ENCODE measurements around the gene AMFR.
"Not testable (repeated sequence)": the region's sequence is repeated elsewhere in the genome, so short reads cannot be mapped to it uniquely, and the experiment has no call there.

Gene AMFR

GRCh38 chr16:56387396-56387795 lies 37.9 kb downstream of the AMFR start:
- DNase-seq, result no peak

GRCh38 chr16:56384074-56384721 lies 41.1 kb downstream of the AMFR start:
- no peak for DNase-seq

- no peak for DNase-seq
These were observed 42.4 kb downstream of the AMFR start for GRCh38 chr16:56382901-56383355.

GRCh38 chr16:56382459-56382858 lies 42.9 kb downstream of the AMFR start:
- no peak for DNase-seq

DNA sequence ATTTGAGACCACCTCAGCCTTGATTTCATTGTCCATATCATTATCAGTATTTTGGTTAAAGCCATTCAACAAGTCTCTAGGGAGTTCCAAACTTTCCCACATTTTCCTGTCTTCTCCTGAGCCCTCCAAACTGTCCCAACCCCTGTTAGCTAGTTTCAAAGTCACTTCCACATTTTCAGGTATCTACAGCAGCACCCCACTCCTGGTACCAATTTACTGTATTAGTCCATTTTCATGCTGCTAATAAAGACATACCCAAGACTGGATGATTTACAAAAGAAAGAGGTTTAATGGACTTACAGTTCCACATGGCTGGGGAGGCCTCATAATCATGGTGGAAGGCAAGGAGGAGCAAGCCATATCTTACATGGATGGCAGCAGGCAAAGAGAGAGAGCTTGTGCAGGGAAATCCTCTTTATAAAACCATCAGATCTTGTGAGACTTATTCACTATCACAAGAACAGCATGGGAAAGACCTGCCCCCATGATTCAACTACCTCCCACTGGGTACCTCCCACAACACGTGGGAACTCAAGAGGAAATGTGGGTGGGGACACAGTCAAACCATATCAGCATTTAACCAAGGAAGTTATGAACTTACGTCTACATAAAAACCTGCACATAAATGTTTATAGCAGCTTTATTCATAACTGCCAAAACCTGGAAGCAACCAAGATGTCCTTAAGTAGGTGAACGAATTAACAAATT lies 44.4 kb downstream of the AMFR start:
- DNase-seq, result not testable (repeated sequence)

- not testable (repeated sequence) for DNase-seq
These were observed 46.3 kb downstream of the AMFR start for GRCh38 chr16:56379044-56379443.

DNA sequence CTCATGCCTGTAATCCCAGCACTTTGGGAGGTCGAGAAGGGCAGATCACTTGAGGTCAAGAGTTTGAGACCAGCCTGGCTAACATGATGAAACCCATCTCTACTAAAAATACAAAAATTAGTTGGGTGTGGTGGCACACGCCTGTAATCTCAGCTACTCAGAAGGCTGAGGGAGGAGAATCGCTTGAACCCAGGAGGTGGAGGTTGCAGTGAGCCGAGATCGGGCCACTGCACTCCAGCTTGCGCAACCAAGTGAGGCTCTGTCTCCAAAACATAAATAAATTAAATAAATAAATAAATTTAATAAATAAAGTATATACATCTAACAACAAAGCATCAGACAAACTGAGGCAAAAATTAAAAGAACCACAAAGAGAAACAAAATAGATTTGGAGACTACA lies 49.6 kb downstream of the AMFR start:
- not testable (repeated sequence) for DNase-seq

DNA sequence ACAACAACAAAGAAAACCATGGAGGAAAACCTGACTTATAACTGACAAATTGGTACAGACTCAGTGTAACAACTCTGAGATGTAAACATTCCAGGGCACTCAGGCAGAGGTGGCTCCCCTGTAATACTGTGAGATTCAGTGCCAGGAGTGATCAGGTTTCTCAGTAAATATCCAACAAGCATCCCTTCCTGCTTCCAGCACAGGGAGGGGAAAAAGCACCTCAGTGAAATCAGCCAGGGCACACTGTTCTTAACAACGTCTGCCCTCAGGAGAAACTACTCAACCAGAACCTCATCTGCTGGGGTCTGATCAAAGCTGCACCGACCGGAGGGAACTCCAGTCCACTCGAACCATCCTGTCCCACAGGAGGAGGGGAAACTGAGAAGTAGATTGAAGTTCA lies 52.3 kb downstream of the AMFR start:
- no peak for DNase-seq

DNA sequence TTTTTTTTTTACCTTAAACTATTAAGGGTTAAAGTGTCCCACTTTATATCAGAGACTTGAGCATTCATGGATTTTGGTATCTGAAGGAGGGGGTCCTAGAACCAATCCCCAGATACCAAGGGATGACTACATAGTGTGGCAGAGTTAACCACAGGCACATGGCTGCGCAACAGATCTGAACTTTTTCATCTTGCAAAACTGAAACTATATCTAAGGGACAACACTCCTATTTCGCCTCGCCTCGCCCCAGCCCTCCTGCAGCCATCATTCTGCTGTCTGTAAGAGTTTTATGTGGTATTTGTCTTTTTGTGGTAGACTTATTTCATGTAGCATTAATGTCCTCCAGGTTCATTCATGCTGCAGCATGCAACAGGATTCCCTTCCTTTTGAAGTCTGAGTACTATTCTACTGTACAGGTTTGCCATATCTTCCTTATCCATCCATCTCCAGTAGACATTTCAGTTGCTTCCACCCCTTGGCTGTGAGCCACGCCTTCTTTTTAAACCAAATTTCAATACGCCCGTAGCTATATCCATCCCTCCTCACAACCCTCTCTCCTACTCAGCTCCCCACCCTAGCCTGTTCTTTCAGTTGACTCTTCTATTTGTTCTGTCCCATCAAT lies 53.2 kb downstream of the AMFR start:
- no peak for DNase-seq

GRCh38 chr16:56371660-56371937 lies 53.7 kb downstream of the AMFR start:
- DNase-seq, result no peak

DNA sequence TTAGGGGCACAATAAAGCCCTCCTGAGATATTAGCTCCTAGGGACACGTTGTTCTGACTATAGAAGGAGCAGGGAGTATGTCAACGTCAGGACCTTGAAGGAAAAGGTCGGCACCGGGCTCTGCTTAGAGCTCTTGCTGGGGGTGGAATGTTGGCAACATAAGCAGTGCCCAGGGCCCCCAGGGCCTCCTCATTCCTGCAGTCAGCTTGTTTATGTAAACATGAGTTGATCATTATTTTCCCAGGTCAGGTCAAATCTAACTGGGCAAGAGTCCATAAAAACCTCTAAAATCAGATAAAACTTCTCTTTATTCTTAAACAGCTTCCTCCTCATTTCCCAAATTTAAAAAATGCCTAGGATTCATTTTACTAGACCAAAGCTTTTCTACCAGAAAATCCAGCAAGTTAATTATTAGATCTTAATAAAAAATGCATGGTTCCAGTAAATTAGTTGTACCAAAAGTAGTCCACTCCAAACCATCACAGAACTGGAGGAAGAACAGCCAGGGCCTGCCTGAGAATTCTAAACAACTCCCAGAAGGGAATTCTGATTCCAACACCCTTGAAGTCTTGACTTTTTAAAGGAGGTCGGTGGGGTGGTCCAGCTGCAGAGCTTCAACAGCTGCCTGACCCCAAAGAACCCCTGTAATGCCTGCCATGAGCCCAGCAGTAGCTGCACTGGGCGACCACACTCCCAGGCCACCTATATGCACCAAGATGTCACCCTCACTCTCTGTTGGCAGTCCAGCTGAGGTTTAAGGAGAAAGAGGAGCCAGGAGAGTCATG lies 54.3 kb downstream of the AMFR start:
- no peak for DNase-seq

DNA sequence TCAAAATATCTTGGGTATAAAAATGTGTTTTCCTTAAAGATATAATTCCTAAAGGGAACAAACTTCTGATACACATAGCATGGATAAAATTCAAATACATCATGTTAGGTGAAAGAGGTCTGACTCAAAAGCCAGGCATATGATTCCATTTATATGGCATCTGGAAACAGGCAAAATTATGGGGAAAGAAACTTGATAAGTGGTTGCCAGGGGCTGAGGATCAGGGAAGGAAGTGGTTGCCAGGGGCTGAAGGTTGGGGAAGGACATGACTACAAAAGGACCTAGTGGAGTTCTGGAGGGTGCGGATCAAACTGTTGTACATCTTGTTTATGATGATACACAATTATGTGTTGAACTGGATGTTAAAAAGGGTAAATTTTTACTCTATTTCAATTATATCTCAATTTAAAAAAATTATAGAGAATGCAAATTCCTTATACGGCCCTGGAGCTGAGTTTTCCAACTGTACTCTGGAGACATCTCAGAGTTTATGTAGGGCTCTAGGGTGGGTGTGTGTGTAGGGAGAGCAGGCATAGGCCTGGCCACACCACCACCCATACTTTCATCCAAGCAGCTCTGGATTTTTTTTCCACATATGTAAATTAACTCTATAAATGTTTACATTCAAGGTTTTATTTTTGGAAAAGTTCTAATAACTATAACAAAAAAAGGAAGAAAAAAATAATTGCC lies 55.0 kb downstream of the AMFR start:
- DNase-seq, result no peak

- no peak for DNase-seq
These were observed 56.1 kb downstream of the AMFR start for GRCh38 chr16:56369202-56369601.

DNA sequence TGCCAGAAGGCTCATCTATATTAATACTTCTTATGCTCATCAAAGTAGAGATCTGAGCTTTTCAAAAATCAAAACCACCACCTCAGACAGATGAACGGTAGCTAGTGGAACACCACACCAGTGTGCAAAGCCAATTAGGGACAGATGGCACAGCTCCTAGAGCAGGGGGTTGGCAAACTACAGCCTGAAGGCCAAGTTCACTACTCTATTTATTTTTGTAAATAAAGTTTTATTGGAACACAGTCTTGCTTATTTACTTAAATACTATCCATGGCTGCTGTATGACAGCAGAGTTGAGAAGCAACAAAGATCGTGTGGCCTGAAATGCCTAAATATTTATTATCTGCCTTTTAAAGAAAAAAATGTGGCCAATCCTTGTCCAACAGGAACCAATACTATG lies 56.8 kb downstream of the AMFR start:
- DNase-seq, result no peak

DNA sequence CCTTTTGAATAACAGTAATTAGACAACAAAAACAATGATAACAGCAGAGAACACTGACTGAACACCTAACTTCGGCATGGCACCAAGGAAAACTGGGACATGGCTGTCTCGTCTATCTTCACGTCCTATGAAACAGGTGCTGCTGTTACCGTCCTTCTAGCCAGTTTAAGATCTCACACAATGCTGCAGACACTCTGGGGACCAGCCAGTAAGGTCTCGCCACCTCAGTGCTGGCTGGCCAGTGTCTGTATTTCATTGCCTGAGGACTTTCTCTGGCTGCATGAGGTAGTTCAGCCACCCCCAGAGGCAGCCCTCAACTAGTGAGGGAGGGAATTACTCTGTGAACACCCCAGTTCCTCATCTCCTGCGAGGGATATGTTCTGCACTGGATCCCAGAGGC lies 57.6 kb downstream of the AMFR start:
- no peak for DNase-seq

DNA sequence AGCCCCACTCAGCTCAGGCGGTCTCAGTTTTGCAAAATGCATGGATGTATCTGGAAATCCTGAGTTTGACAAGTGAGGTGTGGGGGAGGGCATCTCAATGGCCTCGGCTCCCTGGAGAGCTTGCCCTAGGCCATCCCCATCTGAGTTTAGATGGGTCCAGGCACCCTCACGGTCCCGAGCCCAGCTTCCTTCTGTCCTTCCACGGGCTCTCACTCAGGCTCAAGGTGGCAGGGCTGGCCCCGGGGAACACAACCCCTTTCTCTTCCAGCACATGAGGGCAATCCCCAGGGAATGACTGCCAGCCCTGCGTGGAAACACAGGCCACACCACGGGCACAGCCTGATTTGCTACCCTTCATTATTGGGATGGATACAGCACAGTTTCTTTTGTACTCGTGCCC lies 58.4 kb downstream of the AMFR start:
- DNase-seq, result no peak

- DNase-seq, result no peak
These were observed 59.8 kb downstream of the AMFR start for GRCh38 chr16:56365552-56365951.

DNA sequence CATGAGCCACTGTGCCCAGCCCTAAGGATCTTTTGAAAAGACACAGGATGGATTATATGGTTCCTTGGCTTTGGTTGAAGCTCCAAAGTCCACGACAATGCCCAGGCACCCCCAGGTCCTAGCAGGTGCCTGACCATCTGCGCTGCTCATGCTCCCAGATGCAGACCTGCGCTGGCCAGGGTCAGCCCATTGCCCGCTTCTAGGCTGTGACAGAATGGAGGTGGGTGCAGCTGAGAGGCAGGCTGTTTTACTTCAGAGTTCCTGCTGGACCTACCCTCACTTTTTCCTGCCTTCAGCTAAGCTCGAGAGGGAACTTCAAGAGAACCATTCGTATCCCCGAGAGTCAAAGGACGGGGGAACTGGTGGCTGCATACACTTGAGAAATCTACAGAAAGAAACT lies 60.5 kb downstream of the AMFR start:
- DNase-seq, result no peak

DNA sequence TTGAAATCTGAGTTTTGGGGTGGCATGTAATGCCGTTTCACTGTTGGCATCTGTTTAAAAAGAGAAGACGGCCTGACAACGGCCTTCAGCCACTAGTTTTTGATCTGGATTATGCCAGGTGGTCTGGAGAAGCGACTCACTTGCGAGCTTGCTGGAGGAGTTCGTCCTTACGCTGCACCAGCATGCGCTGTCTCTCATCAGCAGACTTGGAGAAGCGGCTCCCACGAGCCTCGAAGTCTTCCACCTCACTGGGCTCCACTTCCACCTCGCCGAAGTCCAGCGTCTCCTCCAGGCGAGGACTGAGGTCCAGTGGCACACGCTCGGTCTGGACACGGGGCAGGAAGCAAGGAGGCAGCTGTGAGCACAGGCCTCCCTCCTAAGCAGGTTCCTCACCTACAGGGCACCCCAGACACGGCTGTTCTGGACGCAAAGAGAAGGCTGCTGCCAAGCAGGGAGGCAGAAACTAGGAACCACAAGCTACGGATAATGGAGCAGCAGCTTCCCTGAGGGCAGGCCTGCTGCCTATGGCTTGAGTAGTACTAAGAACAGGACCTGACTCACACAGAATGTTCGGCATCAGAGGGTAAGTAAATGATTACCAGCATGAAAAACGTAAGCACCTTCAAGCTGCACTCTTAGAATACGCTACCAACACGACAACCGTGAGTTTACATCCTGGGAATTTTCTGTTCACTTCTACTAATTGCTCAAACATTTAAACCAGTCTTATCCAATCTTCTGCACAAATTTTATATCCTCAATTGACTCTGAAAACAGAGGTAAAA lies 61.4 kb downstream of the AMFR start:
- no peak for DNase-seq

GRCh38 chr16:56363181-56363716 lies 62.1 kb downstream of the AMFR start:
- DNase-seq, result no peak

DNA sequence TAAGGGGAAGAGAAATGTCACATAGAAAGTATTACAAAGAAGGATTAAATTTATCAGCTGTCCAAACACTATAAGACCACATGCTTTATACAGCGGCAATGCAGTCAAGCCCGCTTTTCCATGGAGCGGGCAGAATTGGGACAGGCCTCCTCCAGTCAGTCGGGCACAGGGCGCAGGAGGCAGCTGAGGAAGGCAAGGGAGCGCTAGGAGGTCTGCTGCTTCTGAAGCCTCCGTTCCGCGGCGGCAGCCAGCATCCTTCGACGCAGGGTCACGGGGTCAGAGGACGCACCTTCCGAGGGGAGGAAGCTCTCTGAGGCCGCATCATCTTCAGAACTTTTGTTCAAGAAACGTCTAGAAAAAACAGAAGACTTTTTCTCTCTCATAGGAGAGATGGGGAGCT lies 62.6 kb downstream of the AMFR start:
- no peak for DNase-seq

- no peak for DNase-seq
These were observed 63.2 kb downstream of the AMFR start for GRCh38 chr16:56362057-56362655.
